Cerebellar nuclear complex (tissue), 1 donor: Measurements from ENCODE around the gene SLC4A8.

Experiments used
- DNase-seq, 2 experiments: peaks; one replicate each; lab custom pipeline; 2025; lab: John Stamatoyannopoulos, UW

Gene SLC4A8

DNA sequence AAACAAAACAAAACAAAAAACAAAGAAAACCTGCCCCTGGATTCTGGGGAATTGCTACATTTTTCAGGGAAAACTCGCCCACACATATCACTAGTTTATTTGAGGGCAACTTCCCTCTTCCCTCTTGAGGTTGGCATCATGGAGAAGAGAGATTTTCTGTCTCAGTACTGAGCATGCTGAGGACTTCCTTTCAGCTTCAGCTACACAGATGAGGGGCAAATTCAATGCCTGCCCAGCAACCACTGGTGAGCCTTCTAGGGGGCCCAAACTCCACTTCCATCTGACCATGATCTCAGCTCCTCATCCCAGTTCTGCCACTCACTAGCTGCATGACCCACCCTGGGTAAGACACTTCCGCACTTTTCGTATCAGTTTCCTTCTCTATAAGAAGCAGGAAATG is 103.3 kb downstream of the SLC4A8 start:
- DNase-seq = no peak

DNA sequence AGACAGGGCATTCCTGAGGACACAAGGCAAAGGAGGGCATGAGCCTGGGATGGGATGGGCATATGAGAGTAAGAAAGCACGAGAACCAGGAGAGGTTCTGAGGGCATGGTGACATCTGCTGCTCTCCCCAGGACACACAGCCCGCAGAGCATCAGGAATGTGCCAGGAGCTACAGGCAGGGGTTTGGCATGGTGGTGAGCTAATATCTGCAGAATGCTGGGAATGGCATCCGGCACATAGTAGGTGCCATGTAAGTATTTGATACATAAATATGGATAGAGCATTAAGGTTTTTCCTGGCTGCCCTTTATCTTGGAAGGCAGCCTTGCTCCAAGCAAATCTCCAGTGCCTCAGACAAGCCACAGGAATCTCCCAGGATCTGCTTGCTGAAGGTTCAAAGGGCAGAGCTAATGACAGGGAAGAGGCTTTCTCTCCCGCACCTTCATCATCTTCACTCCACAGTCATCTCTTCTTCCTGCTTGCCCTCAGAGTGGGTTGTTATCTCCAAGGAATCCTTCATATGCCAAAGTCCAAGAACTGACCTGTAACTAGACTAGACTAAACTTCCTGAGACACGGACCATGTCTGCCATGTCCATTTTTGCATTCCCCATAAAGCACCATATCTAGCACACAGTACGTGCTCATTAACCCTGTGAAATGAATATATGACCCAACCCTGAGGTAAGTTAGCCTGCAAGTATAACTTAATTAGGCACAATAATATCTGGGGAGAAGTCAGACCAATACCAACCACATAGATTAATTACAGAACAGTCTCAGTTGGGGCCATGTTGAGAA is 104.4 kb downstream of the SLC4A8 start:
- DNase-seq = no peak

DNA sequence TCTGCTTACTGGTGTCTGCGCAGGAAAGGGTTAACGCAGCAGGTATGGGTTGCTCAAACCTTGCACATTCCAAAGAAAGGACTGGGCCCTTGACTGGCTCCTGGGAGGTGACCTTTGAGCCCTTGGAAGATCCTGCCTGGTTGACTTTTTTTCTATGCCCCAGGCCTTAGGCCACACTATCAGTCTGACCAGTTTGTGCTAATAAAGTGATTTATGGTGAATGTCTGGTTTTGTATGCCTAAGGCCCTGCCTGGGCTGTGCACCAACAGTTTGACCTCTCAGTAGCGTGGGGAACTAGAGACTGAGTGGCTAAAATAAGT is 105.0 kb downstream of the SLC4A8 start:
- DNase-seq = no peak

DNA sequence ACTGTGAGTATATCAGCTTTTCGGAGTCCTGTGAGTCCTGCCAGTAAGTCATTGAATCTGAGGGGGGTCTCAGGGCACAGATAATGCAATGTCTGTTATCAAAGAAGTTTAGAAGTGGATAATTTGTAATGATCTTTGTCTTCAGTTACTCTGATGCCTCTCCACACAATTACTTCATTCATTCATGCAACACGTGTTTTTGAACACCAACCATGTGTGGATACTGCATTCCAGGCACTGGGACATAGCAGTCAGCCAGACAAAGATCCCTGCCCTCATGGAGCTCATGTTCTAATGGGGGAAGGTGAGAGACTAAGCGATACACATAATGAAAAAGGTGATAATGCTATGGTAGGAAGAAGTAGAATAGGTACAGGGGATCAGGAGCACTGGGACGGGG is 105.6 kb downstream of the SLC4A8 start:
- DNase-seq = no peak

DNA sequence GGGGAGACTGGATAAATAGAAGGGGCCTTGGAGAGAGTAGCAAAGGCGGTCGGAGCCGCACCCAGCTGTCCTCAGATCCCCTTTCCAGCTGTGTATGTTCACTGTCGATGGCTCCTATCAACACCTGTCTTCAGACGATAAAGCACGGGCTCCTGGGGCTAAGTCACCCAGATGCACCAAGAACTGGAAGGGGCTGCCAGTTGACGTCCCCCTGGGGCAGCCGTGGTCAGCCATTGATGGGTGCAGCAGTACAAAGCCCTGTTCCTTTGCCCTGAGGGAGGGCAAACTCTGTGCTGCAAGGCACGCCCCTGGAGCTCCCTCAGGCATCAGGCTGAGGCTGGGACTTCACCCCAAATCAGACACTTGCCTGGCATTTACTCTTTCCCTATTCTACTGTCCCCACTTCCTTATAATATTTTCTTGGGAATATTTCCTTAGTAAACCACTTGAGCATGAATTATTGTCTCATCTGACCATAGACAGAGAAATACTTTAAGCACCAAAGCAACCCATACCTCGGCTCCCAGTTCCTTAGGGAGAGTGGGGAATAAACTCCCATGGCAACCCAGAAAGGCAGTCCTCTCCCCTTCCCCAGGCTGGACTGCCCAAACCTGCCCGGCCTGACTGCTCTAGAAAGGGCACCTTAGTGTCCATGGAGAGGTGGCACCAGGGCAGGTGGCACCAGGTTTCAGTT is 106.8 kb downstream of the SLC4A8 start:
- no peak for DNase-seq

DNA sequence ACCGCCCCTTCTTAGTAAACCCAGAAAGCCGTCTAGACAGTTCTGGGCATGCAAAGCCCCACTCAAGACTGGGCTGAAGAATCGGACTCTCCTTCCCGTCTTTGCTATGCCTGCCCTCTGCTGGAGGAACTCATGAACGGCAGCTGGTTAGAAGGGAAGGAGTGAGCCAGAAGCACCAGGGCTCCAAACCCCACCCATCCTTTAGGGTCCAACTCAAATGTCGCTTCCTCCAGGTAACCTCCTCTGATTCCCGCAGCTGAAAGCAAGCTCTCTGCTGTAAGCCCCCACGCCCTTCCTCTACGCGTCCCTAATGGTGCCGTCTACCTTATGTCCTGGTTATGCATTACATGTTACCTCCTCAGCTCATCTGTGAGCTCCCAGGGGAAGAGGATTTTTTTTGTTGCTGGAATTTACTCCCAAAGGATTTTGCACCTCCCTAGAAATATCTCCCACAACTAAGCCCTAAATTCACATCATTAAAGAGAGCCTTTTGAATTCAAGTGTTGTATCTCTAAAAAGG is 107.4 kb downstream of the SLC4A8 start:
- DNase-seq = peak in 1 of 2 experiments; percentile 12

DNA sequence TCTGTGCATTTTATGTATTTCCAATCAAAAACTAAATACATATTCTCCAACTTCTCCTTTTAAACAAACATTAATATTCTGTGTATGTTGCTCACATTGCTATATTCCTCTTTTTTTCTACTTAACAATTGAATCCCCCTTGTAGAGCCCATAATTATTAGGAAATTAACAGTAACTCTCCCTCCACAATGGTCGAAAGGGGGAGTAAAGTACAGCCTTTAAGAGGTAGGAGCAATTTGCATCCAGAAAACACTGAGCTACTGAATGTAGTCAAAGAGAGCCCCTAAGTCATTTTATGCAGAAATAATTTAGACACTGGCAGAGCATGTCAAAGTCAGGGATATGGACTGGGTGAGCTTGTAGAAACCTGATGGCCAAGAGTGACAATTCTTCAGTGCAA is 109.2 kb downstream of the SLC4A8 start:
- DNase-seq = no peak

DNA sequence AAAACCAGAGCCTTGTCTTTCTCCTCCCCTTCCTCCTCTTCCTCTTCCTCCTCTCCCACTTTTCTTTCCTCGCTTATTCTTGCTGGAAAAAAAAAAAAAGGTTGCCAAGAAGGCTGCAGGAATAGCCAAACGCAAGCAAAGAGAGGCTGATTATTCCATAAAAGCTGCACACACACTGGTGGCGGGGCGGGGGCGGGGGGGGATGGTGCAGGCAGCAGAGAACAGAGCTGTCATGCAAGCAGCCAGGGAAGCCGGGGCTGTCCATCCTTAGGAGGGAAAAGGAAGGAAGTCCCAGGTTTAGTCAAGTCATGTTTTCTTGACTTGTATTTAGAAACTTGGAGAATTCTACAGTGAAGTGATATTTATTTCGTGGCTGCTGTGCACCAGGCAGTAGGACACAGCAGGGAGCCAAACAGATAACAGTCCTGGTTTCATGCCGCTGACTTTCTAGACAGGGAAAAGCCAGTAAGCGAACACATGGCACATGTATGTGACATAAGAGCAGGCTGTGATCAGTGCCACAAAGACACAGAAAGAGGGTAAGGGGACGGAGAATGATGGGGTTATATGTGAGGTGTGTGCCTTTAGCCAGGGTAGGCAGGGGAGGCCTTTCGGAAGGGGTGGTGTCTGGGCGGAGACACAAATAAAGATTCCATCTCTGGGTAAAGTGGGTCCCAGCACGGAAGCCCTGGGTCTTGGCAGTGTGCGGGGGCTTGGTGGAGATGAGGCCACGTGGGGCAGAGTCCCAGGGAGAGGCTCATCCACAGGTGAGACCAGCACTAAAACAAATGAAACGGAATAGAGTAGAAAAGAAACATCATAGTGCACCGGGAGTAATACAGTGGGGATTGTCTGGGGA is 109.8 kb downstream of the SLC4A8 start:
- DNase-seq = no peak

DNA sequence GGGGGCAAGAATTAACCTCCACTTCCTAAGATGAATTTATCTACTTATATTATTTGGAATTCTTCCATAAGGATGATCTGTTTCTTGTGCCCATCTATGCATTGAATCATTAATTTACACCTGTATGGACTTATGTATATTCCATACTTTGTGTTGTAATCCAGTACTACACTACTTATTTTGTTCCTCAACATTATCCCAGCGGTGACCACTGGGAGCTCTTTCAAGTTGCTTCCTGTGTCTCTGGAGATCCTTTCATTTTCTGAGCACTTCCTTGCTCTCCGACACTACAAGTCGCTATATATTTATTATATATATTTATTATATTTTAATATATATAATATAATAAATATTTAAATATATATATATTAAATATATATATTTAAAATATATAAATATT is 111.5 kb downstream of the SLC4A8 start:
- DNase-seq = no peak

DNA sequence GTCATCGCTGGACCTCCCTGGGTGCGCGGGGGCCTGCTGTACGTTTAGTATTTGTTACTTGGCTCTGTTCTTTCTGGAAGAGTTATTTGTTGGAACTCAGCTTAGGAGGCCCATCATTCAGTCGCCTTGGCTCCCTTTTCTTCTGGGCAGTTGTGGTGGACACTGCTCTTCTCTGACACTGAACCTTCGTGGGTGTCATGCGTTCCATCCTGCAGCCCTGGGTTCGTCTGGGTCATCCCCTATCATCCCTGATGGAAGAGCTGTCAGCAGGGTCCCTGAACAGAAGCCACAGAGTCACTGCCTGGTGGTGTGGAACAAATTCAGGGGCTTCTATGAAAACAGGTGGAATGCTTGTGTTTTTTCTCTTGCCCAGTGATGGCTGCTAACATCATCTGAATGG is 113.5 kb downstream of the SLC4A8 start:
- no peak for DNase-seq

DNA sequence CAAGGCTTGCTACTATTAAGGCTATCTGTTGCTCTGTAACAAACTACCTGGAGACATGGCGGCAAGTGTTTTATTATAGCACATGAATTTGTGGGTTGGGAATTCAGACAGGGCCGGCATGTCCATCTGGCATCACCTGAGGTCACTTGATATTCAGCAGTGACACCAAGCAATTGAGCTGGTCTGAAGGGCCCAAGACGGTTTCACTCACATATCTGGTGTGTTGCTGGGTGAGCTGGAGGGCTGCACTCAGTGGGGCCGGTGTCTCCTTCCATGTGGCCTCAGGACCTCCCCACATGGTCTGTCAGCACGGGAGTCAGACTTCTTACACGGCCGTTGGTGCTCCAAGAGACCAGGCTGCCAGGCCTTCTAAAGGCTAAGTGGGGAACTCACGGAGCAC is 114.0 kb downstream of the SLC4A8 start:
- DNase-seq = no peak

DNA sequence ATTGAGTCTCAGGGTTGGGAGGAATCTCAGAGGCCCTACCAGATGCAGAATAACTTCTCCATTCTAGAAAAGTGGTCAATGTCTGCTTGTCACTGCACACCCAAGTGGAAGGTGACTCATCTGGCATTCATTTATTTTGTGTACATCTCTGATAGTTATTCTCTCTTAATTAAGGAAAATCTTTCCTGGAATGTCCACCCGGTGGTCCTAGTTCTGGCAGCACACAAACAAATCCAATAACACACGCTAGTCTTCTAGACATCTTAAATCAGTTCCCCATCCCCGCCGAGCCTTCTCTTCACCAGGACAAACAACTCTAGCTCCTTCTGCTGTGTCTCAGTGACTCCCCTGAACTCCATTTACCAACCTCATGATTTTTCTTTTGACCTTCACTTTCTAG is 116.4 kb downstream of the SLC4A8 start:
- DNase-seq = no peak

DNA sequence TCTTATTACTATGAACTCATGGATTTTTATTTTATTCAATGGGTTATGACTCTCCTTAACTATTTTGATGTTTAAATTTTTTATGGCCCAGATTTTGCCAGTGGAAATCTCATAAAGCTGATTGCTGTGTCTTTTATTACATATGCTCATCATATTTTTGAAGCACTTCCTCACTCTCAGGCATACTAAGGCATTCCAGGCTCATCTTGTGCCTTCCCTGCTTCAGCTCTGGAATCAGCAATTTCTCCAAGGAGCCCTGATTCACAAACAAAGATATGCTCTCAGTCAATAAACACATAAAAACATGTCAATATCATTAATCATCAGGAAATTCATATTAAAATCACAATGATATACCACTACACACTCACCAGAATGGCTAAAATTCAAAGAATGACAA is 121.5 kb downstream of the SLC4A8 start:
- no peak for DNase-seq

DNA sequence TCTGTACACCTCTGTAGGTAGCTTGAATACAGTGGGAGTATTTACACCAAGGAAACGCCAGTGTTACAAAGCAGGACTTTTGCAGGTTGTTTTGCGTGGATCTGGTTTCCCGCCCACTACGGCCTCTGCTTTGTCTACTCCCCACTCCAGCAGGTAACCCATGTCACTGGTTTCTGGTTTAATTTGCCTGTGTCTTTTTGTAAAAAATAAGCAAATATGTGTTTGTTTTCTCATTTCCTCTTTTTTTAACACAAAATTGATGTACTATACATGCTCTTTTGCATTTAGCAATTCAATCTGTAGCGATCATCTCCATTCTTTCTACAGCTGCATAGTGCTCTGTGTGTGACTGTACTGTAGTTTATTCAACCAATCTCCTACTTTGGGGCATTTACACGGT is 123.0 kb downstream of the SLC4A8 start:
- no peak for DNase-seq

DNA sequence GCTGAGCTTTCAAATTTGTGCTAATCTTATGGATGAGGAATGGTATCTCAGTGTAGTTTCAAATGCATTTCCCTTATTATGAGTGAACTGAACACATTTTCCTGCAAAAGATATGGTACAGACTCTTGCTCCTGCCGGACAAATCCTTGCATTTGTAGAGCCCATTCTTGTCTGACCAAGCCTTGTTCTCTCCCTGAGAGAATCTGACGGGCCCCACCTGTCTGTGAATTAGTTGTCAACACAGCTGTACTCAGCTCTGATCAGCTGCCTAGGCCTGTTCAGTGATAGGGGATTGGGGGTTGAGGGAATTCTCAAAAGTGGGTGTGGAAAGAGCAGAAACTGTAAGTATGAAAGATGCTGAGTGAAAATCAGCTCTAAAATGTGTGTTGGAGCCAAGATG is 123.6 kb downstream of the SLC4A8 start:
- no peak for DNase-seq

DNA sequence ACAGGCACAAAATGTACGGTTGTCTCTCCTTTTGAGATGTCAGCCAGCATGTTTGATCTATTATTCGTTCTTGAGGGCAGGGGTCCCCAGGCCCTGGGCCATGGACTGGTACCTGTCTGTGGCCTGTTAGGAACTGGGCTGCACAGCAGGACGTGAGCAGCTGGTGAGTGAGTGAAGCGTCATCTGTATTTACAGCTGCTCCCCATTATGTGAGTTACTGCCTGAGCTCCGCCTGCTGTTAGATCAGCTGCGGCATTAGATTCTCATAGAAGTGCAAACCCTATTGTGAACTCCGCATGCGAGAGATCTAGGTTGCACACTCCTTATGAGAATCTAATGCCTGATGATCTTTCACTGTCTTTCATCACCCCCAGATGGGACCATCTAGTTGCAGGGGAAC is 125.0 kb downstream of the SLC4A8 start:
- DNase-seq = no peak
